ENCODE results near the gene MPST. TPM values are rescaled to one million over a fixed set of nuclear protein-coding genes. Genes with fewer than 3 reads are reported as not detected.

The MPST gene
- total RNA-seq, 1 donor from 2014 or later = 34.9 TPM

DNA sequence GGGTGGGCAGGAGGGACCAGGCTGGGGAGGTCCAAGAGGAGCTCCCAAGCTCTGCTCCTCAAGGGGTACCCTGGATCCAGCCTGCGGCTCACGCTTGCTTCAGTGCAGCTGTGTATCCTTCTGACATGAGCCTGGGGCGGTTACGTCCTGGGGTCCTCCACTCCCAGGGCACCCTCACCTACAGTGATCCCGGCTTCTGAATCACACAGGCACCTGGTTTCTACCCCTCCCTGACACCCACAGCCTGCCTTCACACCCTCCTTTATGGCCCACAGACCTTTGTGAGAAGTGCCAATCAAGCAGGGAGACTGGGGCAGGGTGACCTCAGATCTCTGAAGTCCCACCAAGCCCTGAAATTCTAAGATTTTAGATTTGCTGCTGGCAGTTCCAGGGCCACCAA lies 1.5 kb downstream of the MPST start:
- DNase-seq (ENCODE audit: low spot score) = no peak
- no peaks in the 10 kb centered on the region for H3K27me3 Mint-ChIP-seq (ENCODE audit: low read depth)
- intact Hi-C loops (cut with micrococcal nuclease) = no loop called here

DNA sequence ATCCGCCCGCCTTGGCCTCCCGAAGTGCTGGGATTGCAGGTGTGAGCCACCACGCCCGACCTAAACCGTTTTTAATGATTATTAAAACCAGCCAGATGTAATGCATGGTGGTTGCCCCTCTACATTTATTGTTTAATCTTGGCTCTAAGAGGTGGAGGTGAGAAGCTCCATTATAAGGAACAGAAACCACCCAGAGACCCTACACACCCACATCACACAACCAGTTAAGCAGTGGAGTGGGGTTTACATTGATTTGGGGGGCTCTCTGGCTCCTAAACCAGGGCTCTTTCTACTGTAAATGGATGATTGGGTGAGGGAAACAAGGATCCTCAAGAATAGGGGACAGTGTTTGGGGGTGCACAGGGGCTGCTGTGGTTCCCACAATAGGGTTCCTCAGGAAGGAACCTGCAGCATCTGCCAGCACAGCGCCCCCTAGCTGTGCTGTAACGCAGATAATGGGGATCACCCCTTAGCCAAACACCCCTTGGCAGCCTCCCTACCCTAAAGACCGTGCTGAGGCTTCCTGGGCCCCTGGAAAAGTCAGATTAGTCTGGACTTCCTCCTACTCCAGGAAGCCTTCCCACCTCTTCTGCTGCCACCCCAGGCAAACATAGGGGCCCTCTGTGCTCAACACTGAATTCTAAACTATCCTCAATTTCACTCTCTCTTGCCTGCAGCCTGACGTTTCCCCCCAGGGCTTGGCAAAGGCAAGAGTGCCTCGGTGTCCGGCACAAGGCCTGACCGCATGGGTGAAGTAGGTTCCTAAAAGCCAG lies 2.4 kb downstream of the MPST start:
- Mint-ChIP-seq H3K4me3 (ENCODE audit: low read depth) (peak overlapping the region; percentile 74), H3K27me3 (ENCODE audit: low read depth) (no peaks in the 10 kb centered on the region)

More for the DNA sequence above, 1.5 kb downstream of the MPST start:
- Mint-ChIP-seq H3K4me3 (ENCODE audit: low read depth) (no peak overlapping the region), H3K9me3 (no peaks in the 10 kb centered on the region), H3K27ac (no peak overlapping the region), H3K36me3 (ENCODE audit: low read depth) (peaks cover 8% of the 10 kb centered on the region), H3K4me1 (ENCODE audit: low read depth) (peaks cover 10% of the 10 kb centered on the region)

DNA sequence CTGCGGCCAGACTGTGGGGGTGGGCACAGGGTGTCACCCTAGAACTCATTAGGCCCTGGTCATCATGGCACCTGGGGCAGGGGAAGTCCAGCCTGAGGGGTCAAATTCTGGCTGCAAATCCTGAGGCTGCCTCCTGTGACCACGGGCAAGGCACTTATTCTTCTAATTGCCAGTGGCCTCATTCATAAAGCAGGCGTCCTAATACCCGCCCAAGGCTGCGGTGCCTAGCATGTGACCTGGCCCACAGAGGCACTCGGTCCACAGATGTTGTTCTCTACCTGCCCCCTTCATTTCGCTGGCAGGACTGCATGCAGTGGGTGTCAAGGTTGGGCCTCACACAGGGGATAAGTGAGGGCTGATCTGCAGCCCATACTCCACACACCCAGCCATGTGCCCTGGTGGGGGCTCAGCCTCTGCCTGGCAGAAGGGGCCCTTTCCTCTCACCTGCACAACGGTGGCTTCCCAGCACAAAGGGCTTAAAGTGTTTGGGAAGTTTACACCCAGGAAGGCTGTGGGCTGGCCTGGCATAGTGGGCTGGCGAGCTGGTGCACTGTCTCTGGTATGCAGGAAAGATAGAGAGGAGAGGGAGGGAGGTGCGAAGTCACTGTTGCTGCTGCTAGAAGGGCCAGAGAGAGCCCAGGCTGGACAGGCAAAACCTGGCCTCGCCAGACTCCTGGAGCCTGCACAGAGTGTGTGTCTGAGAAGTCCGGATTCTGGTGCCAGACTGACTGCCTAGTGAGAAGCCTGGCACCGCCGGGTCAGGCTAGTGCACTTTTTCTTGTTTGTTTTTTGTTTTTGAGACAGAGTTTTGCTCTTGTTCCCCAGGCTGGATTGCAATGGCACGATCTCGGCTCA lies 3.2 kb downstream of the MPST start:
- Mint-ChIP-seq H3K27me3 (ENCODE audit: low read depth) (no peaks in the 10 kb centered on the region), H3K4me1 (ENCODE audit: low read depth) (peaks cover 10% of the 10 kb centered on the region), H3K4me3 (ENCODE audit: low read depth) (no peak overlapping the region), H3K36me3 (ENCODE audit: low read depth) (peaks cover 10% of the 10 kb centered on the region), H3K9me3 (no peaks in the 10 kb centered on the region), H3K27ac (no peak overlapping the region)
- DNase-seq (ENCODE audit: low spot score) = no peak
- intact Hi-C loops (cut with micrococcal nuclease) = no loop called here

More for the DNA sequence above, 2.4 kb downstream of the MPST start:
- no peaks in the 10 kb centered on the region for H3K9me3 Mint-ChIP-seq
- peaks cover 10% of the 10 kb centered on the region for H3K36me3 Mint-ChIP-seq (ENCODE audit: low read depth)
- peak; percentile 42 for DNase-seq (ENCODE audit: low spot score)
- H3K4me1 Mint-ChIP-seq (ENCODE audit: low read depth) = peaks cover 10% of the 10 kb centered on the region
- intact Hi-C loops (cut with micrococcal nuclease) = no loop called here
- no peak overlapping the region for H3K27ac Mint-ChIP-seq

DNA sequence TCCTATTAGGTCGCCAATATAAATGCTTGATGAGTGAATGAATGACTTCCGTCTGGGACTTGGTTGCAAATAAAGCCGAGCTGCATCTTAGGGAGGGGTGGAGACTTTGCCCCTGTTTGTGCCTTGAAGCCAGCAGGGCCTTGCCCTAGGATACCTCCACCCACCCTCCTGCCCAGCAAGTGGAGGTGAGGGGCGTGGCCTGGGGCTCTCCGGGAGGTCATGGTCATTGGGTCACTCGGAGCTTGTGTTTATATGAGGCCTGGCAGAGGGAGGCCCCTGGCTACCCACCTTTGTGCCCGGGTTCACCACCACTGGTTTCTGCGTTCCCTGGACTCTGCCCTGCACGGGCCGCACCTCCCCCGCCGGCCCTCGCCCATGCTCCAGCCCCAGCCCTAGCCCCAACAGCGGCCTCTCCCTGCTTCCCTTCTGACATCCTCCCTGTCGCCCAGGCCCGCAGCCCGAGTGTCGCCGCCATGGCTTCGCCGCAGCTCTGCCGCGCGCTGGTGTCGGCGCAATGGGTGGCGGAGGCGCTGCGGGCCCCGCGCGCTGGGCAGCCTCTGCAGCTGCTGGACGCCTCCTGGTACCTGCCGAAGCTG lies 4.3 kb downstream of the MPST start:
- H3K27ac Mint-ChIP-seq = no peak overlapping the region
- peaks cover 10% of the 10 kb centered on the region for H3K36me3 Mint-ChIP-seq (ENCODE audit: low read depth)
- no peak for DNase-seq (ENCODE audit: low spot score)
- H3K27me3 Mint-ChIP-seq (ENCODE audit: low read depth) = no peaks in the 10 kb centered on the region
- no peaks in the 10 kb centered on the region for H3K9me3 Mint-ChIP-seq
- intact Hi-C loops (cut with micrococcal nuclease) = no loop called here
- H3K4me3 Mint-ChIP-seq (ENCODE audit: low read depth) = no peak overlapping the region
- peaks cover 10% of the 10 kb centered on the region for H3K4me1 Mint-ChIP-seq (ENCODE audit: low read depth)

DNA sequence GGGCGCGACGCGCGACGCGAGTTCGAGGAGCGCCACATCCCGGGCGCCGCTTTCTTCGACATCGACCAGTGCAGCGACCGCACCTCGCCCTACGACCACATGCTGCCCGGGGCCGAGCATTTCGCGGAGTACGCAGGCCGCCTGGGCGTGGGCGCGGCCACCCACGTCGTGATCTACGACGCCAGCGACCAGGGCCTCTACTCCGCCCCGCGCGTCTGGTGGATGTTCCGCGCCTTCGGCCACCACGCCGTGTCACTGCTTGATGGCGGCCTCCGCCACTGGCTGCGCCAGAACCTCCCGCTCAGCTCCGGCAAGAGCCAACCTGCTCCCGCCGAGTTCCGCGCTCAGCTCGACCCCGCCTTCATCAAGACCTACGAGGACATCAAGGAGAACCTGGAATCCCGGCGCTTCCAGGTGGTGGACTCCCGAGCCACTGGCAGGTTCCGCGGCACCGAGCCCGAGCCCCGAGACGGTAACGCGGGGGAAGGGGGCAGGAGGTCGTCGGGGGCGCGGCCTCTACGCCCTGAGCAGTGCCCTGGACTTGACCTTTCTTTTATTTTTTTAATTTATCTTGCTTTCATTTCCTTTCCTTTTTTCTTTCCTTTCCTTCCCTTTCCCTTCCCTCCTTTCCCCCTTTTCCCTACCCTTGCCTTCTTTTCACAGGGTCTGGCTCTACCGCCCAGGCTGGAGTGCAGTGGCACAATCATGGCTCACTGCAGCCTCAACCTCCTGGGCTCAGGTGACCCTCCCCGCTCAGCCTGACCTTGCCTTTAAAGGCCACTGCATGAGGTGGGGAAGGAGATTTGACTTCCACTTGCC lies 5.0 kb downstream of the MPST start:
- H3K4me3 Mint-ChIP-seq (ENCODE audit: low read depth) = no peak overlapping the region
- peaks cover 10% of the 10 kb centered on the region for H3K36me3 Mint-ChIP-seq (ENCODE audit: low read depth)
- H3K27ac Mint-ChIP-seq = no peak overlapping the region
- intact Hi-C loops (cut with micrococcal nuclease) = no loop called here
- no peak for DNase-seq (ENCODE audit: low spot score)
- H3K4me1 Mint-ChIP-seq (ENCODE audit: low read depth) = peaks cover 10% of the 10 kb centered on the region
- H3K9me3 Mint-ChIP-seq = no peaks in the 10 kb centered on the region
- no peaks in the 10 kb centered on the region for H3K27me3 Mint-ChIP-seq (ENCODE audit: low read depth)

DNA sequence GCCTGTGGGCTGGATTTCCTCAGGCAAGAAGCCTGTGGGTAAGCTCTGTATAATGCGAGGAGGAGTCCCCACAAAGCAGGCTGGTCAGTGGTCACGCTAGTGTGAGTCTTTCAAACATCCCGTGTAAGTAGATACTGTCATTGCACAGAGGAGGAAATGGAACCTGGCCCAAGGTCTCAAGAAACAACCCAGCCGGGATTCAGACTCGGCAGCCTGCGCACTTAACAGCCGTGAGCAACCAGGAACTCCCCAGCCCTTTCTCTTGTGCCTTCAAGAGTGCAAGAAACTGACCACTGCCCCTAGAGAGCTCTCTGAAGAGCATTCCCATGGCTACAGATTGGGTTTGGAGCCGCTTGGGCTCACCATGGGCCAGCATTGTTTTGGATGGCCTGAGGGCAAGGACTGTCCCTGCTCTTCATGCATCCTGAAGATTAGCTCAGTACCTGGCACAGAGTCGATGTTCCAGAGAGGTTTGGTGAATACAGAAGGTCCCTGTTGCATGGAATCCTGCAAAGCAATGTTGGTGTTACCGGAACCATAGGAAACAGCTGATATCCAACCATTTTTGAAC lies 6.0 kb downstream of the MPST start:
- peaks cover 8% of the 10 kb centered on the region for H3K36me3 Mint-ChIP-seq (ENCODE audit: low read depth)
- intact Hi-C loops (cut with micrococcal nuclease) = no loop called here
- H3K9me3 Mint-ChIP-seq = no peaks in the 10 kb centered on the region
- peaks cover 10% of the 10 kb centered on the region for H3K4me1 Mint-ChIP-seq (ENCODE audit: low read depth)
- no peak overlapping the region for H3K27ac Mint-ChIP-seq
- no peak overlapping the region for H3K4me3 Mint-ChIP-seq (ENCODE audit: low read depth)
- no peaks in the 10 kb centered on the region for H3K27me3 Mint-ChIP-seq (ENCODE audit: low read depth)
- no peak for DNase-seq (ENCODE audit: low spot score)

DNA sequence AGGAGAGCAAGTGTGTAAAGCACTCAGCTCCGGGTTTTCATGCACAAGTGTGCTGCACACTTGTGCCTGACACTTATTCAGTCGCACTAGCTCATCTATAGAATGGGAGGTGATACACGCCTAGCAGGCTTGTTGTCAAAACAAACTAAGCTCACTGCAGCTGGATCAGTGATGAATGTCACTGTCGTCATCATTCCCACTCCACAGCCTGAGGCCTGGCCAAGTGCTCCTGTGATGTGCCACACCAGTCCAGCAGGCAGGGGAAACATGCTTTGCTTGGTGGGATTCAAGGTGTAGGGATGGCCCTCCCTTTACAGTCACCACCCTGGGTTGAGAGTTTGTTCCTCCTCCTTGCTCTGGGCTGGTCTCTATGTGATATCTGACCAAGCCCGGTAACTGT lies 6.8 kb downstream of the MPST start:
- Mint-ChIP-seq H3K36me3 (ENCODE audit: low read depth) (peaks cover 8% of the 10 kb centered on the region), H3K4me1 (ENCODE audit: low read depth) (peaks cover 8% of the 10 kb centered on the region), H3K9me3 (no peaks in the 10 kb centered on the region), H3K27ac (no peak overlapping the region), H3K4me3 (ENCODE audit: low read depth) (no peak overlapping the region), H3K27me3 (ENCODE audit: low read depth) (no peaks in the 10 kb centered on the region)
- intact Hi-C loops (cut with micrococcal nuclease) = no loop called here
- no peak for DNase-seq (ENCODE audit: low spot score)

DNA sequence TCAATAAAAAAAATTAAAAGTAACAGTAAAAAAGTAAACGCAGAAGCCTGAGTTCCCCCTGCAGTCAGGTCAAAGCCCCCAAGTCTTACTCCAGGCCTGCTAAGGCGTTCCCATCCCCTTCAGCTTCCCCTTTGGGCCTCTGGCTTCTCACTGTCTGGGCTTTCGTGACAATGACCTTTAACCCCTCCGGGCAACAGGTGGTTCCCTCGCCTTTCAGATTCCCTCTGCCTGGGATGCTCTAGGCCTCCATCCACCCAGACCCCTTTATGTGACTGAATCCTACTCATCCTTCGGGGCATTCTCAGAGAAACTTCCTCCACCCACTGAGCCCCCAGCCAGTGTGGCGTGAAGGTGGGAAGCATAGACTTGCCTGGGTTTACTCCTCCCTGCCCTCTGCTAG lies 8.0 kb downstream of the MPST start:
- Mint-ChIP-seq H3K4me3 (ENCODE audit: low read depth) (no peak overlapping the region), H3K9me3 (no peaks in the 10 kb centered on the region), H3K4me1 (ENCODE audit: low read depth) (peaks cover 3% of the 10 kb centered on the region)

DNA sequence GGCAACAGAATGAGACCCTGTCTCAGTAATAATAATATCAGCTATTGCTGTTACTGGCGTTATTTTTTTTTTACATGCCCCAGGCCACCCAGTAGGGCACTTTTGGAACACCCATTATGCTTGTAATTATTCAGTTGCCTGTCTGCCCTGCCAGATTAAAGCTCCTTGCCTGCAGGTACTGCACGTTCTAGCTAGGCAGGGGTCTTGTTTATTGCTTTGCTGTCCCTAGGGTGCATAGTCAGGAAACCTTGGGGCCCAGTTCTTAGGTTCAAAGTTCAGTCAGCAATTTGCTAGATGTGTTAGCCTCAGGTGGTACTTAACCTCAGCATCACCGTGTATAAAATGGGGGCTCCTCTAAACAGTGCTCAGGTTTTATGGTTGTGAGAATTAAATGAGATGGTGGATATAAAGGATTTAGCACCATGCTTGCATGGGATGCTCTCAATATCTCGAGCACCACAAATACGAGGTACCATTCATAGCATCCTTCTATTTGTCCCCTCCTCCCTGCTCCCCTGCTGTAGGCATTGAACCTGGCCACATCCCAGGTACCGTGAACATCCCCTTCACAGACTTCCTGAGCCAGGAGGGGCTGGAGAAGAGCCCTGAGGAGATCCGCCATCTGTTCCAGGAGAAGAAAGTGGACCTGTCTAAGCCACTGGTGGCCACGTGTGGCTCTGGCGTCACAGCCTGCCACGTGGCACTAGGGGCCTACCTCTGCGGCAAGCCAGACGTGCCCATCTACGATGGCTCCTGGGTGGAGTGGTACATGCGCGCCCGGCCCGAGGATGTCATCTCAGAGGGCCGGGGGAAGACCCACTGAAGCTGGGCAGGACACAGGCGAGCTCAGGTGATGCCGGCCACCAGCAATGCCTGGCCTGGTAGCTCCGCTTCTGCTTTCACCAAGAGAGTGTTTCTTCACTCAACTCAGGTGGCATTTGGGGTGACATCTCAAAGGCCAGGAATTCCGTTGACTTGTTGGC lies 9.4 kb downstream of the MPST start:
- intact Hi-C loops (cut with micrococcal nuclease) = no loop called here
- Mint-ChIP-seq H3K4me1 (ENCODE audit: low read depth) (peaks cover 3% of the 10 kb centered on the region), H3K27ac (no peak overlapping the region), H3K9me3 (no peaks in the 10 kb centered on the region), H3K27me3 (ENCODE audit: low read depth) (no peaks in the 10 kb centered on the region), H3K4me3 (ENCODE audit: low read depth) (no peak overlapping the region), H3K36me3 (ENCODE audit: low read depth) (peaks cover 8% of the 10 kb centered on the region)
- DNase-seq (ENCODE audit: low spot score) = no peak

More for the DNA sequence above, 8.0 kb downstream of the MPST start:
- intact Hi-C loops (cut with micrococcal nuclease) = no loop called here
- no peak overlapping the region for H3K27ac Mint-ChIP-seq
- no peak for DNase-seq (ENCODE audit: low spot score)
- H3K27me3 Mint-ChIP-seq (ENCODE audit: low read depth) = no peaks in the 10 kb centered on the region
- peaks cover 8% of the 10 kb centered on the region for H3K36me3 Mint-ChIP-seq (ENCODE audit: low read depth)

DNA sequence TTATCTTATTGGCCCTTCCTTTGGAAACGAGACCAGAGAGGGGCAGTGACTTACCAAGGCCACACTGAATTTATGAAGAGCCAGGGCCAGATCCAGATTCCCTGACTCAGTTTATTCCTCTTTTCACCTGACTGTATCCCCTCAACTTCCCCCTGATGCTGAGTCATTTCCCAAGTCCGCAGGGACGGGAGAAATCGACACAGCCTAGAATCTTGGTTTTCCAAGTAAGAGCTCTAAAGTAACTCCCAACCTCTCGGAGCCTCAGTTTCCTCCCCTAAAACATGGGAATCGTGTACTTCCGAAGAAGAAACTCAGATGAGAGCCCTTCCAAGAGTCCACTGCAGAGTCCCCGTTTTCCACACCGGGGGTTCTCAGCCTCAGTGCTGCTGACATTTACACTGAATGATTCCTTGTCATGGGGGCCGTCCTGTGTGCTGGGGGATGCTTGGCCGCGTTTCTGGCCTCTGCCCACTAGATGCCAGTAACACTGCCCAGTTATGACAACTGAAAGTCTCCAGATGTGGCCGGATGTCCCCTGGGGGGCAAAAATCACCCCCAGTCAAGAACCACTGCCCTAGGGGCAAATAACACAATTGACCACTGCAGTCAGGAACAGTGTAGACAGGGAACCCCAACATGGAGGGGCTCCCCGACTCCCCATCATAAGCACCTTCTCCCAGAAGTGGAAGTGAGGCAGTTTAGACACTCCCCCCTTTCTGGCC lies 11.2 kb downstream of the MPST start:
- no peak for DNase-seq (ENCODE audit: low spot score)
- Mint-ChIP-seq H3K4me1 (ENCODE audit: low read depth) (no peaks in the 10 kb centered on the region), H3K9me3 (no peaks in the 10 kb centered on the region), H3K27ac (no peak overlapping the region), H3K36me3 (ENCODE audit: low read depth) (peaks cover 3% of the 10 kb centered on the region), H3K27me3 (ENCODE audit: low read depth) (no peaks in the 10 kb centered on the region), H3K4me3 (ENCODE audit: low read depth) (no peak overlapping the region)
- intact Hi-C loops (cut with micrococcal nuclease) = no loop called here

DNA sequence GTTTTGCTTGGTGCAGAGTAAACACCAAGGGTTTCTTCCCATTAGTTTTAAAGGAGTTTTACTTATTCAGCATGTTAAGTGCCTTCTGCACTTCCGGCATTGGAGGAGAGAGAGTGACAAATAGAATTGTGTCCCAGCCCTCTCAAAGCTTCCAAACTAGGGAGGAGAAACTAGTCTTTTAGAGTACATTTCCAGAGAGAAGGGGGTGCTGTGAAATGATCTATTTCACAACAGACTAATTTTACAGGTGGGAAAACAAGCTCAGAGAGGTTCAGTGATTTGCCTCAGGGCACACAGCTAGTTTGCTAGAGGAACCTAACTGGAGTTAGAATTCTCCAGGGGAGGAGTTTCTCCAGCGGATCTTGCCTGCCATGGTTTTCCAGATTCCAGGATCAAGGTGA lies 12.6 kb downstream of the MPST start:
- H3K27me3 Mint-ChIP-seq (ENCODE audit: low read depth) = no peaks in the 10 kb centered on the region
- no peak for DNase-seq (ENCODE audit: low spot score)
- H3K27ac Mint-ChIP-seq = no peak overlapping the region
- H3K9me3 Mint-ChIP-seq = no peaks in the 10 kb centered on the region
- H3K4me3 Mint-ChIP-seq (ENCODE audit: low read depth) = no peak overlapping the region
- no peaks in the 10 kb centered on the region for H3K36me3 Mint-ChIP-seq (ENCODE audit: low read depth)
- intact Hi-C loops (cut with micrococcal nuclease) = no loop called here
- H3K4me1 Mint-ChIP-seq (ENCODE audit: low read depth) = no peaks in the 10 kb centered on the region
